C4-2B (cell line): ENCODE results near the gene AKAP12.

ENCODE experiments used
- CTCF ChIP-seq: fragments of 450-650 bp; conservative IDR thresholded peaks from 2 replicates; pipeline ENCODE4 v1.5.1; 2017; ENCODE audit warnings: mild to moderate bottlenecking
- ZFX ChIP-seq: fragments of 450-650 bp; IDR thresholded peaks from 2 replicates; pipeline ENCODE4 v1.6.1; 2017

GRCh38 chr6:151303231-151303630 is 63.5 kb downstream of the AKAP12 start:
- TF ChIP-seq CTCF = no peak
- no peak for TF ChIP-seq ZFX
